ENCODE results near the gene PCDHB1. TPM values are rescaled to one million over a fixed set of nuclear protein-coding genes. Genes with fewer than 3 reads are reported as not detected.

The PCDHB1 gene
- total RNA-seq, 1 experiment from 2014 or later: 0.13 TPM

DNA sequence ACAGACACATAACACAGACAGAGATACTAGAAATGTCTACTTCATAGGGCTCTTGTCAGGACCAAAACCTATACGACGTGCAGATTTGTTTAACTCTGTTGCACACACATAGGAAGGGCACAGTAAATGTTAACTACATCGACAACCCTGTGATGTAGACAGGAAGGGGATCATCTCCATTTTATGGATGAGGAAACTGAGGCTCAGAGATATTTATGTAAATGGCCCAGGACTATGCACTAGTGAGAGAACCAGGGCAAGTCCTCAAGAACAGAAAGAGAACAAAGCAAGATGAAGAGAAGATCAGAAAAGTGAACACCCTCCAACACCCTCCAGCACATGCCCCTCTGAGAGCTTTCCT lies 48.6 kb upstream of the PCDHB1 start (continued):
- no peak for TF ChIP-seq KAT7 (CRISPR knock-in tag; IDR thresholded peaks at IDR 0.05; ENCODE audit: borderline replicate concordance)
- TF ChIP-seq, protein P1, sequence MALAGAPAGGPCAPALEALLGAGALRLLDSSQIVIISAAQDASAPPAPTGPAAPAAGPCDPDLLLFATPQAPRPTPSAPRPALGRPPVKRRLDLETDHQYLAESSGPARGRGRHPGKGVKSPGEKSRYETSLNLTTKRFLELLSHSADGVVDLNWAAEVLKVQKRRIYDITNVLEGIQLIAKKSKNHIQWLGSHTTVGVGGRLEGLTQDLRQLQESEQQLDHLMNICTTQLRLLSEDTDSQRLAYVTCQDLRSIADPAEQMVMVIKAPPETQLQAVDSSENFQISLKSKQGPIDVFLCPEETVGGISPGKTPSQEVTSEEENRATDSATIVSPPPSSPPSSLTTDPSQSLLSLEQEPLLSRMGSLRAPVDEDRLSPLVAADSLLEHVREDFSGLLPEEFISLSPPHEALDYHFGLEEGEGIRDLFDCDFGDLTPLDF (CRISPR knock-in tag; IDR thresholded peaks at IDR 0.05): no peak

DNA sequence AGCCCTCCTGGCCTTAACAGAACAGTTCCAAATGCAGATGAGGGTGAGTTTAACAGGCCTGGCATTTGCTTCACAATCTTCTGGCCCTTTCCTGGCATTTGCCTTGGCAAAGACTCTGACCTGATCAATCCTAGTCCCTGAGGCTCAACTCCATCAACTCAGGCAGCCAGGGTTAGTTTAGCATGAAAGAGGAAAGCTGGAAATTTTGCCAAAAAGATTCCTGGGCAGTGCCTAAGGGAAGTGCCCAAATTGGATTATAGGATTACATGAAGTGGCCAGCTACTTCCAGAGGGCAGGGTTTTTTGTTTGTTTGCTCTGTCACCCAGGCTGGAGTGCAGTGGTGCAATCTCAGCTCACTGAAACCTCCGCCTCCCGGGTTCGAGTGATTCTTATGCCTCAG lies 48.1 kb upstream of the PCDHB1 start:
- DNase-seq (ENCODE audit: low spot score) (no peak), ATAC-seq (no peak)
- ChIA-PET CTCF (interaction anchor here (1.2 to 7.3 kb wide), 4 partner anchors 36 to 121 kb away, joined by 3 to 86 read pairs (median 24); partner anchors contain the start of genes PCDHA13, PCDHAC1 and PCDHAC2), POLR2A (interaction anchor here (2.3 to 3.9 kb wide), 3 partner anchors 17 to 76 kb away, joined by 9 to 30 read pairs (median 12); partner anchors contain the start of genes PCDHAC1 and PCDHAC2)
- peak overlapping the region; percentile 99 for H3K27ac Mint-ChIP-seq
- no peak overlapping the region for H3K4me3 Mint-ChIP-seq
- H3K9me3 Mint-ChIP-seq: no peaks in the 10 kb centered on the region
- H3K36me3 Mint-ChIP-seq: peaks cover 10% of the 10 kb centered on the region; the same call in 1 of the 2 replicates
- peaks cover 73% of the 10 kb centered on the region for H3K4me1 Mint-ChIP-seq
- TF ChIP-seq, protein P2, sequence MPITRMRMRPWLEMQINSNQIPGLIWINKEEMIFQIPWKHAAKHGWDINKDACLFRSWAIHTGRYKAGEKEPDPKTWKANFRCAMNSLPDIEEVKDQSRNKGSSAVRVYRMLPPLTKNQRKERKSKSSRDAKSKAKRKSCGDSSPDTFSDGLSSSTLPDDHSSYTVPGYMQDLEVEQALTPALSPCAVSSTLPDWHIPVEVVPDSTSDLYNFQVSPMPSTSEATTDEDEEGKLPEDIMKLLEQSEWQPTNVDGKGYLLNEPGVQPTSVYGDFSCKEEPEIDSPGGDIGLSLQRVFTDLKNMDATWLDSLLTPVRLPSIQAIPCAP (CRISPR knock-in tag; IDR thresholded peaks at IDR 0.05): no peak
- TF ChIP-seq MLX (CRISPR knock-in tag; IDR thresholded peaks at IDR 0.05) (no peak), JUN (CRISPR knock-in tag; IDR thresholded peaks at IDR 0.05) (no peak), RORB (CRISPR knock-in tag; IDR thresholded peaks at IDR 0.05) (no peak), USF2 (CRISPR knock-in tag; IDR thresholded peaks at IDR 0.05) (no peak), NFATC4 (CRISPR knock-in tag; IDR thresholded peaks at IDR 0.05) (no peak), FOXK1 (CRISPR knock-in tag; IDR thresholded peaks at IDR 0.05) (no peak), SOX15 (CRISPR knock-in tag; IDR thresholded peaks at IDR 0.05) (no peak), NFE2L1 (CRISPR knock-in tag; IDR thresholded peaks at IDR 0.05) (no peak), ZNF423 (CRISPR knock-in tag; IDR thresholded peaks at IDR 0.05) (no peak), ZNF396 (CRISPR knock-in tag; IDR thresholded peaks at IDR 0.05; ENCODE audit: borderline replicate concordance) (no peak), MXD4 (CRISPR knock-in tag; IDR thresholded peaks at IDR 0.05; ENCODE audit: borderline replicate concordance) (no peak), ZBTB21 (CRISPR knock-in tag; IDR thresholded peaks at IDR 0.05; ENCODE audit: borderline replicate concordance) (no peak), OVOL2 (CRISPR knock-in tag; IDR thresholded peaks at IDR 0.05; ENCODE audit: borderline replicate concordance) (no peak), KAT7 (CRISPR knock-in tag; IDR thresholded peaks at IDR 0.05; ENCODE audit: borderline replicate concordance) (no peak)
- TF ChIP-seq, protein P1 (CRISPR knock-in tag; IDR thresholded peaks at IDR 0.05): no peak
- TF ChIP-seq, protein P3, sequence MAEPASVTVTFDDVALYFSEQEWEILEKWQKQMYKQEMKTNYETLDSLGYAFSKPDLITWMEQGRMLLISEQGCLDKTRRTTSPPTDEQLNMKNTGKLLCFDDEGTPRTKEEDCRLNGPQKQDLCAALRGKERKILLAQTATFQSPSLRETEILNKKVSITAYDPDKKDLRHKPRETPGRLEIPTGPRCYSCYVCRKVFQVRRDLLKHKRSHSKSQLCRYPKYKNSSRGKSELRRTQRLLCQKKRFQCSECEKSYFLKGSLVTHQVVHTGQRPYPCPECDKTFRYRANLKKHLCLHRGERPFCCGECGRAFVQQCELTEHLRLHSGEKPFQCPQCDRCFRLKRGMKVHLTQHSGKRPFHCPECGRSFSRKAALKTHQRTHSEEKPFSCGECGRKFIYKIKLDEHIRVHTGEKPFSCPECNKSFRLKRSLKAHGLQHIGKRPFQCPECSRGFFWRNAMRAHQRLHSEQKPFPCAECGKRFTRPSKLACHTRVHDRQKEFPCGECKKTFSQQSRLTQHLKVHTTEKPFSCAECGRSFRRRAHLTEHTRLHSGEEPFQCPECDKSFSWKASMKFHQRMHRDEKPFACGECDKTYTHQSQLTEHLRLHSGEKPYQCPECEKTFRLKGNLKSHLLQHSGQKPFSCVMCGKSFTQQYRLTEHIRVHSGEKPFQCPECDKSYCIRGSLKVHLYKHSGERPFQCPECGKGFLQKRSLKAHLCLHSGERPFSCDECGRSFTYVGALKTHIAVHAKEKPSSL (CRISPR knock-in tag; conservative IDR thresholded peaks at IDR 0.05): no peak
- TF ChIP-seq, protein P4, sequence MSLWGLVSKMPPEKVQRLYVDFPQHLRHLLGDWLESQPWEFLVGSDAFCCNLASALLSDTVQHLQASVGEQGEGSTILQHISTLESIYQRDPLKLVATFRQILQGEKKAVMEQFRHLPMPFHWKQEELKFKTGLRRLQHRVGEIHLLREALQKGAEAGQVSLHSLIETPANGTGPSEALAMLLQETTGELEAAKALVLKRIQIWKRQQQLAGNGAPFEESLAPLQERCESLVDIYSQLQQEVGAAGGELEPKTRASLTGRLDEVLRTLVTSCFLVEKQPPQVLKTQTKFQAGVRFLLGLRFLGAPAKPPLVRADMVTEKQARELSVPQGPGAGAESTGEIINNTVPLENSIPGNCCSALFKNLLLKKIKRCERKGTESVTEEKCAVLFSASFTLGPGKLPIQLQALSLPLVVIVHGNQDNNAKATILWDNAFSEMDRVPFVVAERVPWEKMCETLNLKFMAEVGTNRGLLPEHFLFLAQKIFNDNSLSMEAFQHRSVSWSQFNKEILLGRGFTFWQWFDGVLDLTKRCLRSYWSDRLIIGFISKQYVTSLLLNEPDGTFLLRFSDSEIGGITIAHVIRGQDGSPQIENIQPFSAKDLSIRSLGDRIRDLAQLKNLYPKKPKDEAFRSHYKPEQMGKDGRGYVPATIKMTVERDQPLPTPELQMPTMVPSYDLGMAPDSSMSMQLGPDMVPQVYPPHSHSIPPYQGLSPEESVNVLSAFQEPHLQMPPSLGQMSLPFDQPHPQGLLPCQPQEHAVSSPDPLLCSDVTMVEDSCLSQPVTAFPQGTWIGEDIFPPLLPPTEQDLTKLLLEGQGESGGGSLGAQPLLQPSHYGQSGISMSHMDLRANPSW (CRISPR knock-in tag; conservative IDR thresholded peaks at IDR 0.05; ENCODE audit: low read depth): no peak
- no peaks in the 10 kb centered on the region for H3K27me3 Mint-ChIP-seq (ENCODE audit: low read depth)
